GM19468 (cell line): Measurements from ENCODE around the gene PARD3B.

Experiments
- ATAC-seq: cut with Tn5 transposase; IDR thresholded peaks from one replicate; pipeline ENCODE4 v1.9.1; 2021; ENCODE audit warnings: mild to moderate bottlenecking, moderate library complexity, moderate number of reproducible peaks; ENCODE audit not compliant: unreplicated experiment; ENCODE audit errors: extremely low read depth

The PARD3B gene

DNA sequence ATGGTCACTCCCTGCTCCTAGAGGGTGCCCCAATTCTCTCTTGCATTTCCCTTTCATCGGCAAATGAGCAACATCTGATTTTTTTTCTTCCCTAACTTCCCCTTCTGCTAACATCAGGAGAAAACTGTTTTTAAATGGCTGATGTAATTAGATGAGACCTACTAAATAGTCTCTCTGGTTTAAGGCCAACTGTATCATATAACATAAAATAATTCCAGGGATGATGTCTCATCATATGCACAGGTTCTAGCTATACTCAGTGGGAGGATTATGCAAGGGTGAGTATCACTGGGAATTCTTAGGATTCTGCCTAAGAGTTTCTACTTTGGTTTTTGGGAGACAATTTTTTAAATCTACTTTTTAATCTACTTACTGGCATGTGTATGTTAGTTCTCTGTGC is 193.4 kb downstream of the PARD3B start:
- no peak for ATAC-seq

DNA sequence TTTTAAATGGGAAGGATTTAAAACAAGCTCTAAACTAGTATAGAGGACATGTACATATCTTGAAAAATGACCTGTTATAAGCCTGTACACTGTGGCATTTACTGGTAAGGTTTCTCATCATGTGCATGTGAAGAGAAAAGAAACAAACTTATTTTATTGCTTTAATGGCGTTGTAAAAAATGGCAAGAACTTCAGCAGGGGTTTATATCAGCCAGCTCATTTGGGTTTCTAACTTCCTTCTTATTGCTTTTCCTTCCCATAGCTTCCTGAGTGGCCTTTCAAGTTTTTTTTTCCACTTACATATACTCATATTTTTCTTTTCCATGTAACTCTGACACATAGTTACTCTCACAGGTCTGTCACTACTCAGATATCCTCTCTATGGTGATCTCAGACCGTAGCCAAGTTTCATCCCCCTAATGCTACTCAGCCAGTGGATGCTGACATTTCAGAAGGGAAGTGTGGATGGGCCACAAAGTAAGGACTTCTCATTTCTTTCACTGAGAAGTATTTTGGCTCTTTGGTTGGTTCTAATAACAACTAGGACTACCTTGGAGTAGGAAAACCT is 198.2 kb downstream of the PARD3B start:
- no peak for ATAC-seq

DNA sequence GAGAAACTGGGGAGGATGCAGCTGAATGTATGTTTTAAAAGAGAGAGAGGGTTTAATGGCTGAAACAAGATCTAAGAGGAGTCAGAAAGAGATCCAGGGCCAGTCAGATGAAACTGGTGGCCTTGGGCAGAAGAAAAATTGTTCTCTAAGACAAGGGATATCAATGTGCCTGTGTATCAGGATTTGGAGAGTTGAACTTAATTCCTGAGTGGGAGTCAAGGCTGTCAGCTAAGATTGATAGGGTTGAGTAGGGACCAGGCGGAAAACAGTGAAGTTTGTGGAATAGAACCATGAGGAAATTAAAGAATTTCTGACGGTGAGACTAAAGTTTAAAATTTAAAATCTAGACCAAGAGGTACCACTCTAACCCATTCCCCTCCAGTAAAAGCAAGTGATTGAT is 199.2 kb downstream of the PARD3B start:
- no peak for ATAC-seq

DNA sequence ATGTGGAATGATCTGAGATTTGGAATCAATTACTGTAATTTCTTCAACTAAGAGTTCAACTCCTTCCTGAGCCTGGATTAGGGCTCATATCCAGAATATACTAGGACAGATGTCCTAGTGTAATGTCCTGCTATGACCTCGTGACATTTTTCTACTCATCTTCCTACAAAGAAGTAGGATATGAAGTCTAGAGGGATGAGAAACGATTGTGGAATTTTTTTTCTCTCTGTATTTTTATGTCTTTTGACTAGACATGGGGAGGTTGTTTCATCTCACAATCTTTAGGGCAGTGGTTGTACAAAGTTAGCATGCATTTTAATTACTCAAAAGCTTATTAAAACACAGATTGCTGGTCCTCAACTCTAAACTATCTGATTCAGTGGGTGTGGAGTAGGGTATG is 203.0 kb downstream of the PARD3B start:
- no peak for ATAC-seq

DNA sequence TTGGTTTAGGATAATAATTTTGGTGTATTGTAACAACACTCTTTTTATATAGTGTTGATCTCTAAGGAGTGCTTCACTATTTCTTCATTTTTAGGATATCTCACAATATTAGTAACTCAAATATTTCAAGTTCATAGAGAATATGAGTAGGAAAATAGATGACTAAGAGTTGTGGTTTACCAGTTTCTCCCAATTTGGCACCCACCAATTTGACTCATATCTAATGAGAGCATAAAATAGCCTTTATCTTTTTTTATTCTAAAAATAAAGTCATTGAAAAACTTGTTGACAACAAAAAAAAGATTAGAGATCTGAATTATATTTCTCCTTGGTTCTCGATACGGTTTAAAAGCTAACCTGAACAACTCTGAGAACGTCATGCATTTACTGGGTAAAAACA is 204.0 kb downstream of the PARD3B start:
- ATAC-seq = no peak

DNA sequence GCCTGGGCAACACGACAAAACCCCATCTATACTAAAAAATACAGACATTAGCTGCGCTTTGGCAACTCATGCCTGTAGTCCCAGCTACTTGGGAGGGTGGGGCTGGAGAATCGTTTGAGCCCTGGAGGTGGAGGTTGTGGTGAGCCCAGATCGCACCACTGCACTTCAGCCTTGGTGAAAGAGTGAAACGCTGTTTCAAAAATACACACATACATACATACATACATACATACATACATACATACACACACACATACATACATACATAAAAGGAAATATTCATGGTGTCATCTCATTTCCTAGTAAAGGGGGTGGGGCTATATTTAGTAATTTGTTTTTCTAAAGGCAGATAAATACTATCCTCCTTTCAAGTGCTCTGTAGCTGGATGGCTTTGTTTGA is 205.1 kb downstream of the PARD3B start:
- no peak for ATAC-seq

DNA sequence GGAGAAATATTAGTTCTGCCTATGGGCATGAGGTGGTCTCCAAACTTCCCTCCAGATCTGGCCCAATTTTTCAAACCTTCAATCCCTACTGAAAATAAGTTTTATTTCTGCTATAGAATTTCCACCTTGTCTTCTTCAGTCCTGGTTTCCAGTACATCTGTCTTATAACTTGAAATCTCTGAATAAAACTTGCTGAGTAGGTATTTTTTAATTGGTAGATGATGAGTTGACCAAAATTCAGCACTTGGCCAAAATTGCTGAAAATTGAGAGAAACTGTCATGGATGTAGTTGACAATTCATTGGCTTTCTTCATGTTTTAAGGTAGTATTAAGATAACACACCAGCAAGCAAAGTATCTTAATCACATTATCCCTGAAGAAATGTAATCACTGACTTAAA is 206.2 kb downstream of the PARD3B start:
- no peak for ATAC-seq

DNA sequence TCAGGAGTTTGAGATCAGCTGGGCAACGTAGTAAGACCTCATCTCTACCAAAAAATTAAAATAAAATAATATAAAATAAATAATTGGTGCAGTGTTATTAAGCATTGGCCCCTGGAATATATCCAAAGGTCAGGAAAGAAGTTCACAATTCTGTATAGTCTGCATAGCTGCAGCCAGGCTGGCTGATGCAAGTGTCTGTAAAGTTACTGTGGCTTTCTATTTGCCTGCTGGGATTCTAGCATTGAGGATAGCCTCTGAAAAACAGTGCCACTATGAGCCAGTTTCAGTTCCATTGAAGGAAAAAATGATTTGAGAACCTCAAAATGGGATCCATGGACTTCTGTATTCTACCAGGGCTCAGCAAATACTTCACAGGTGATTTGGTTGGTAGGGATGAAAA is 208.6 kb downstream of the PARD3B start:
- no peak for ATAC-seq

DNA sequence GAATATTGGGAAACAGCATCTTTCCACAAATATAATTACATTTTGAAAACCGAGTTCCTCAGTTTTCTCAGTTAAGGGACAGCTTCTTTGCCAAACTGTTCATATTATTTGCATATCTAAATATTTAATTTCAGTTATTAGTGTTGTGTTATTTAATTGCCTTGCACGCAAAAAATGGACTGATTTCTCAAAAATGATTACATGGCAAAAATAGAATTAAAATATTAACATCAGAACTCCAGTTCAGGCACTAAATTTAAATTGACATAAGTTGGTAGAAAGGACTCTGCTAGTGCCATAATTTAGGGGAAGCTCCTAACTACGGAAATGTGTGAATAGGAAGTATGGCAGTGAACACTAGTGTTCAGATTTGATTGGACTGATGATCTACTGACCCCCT is 209.6 kb downstream of the PARD3B start:
- ATAC-seq = no peak

DNA sequence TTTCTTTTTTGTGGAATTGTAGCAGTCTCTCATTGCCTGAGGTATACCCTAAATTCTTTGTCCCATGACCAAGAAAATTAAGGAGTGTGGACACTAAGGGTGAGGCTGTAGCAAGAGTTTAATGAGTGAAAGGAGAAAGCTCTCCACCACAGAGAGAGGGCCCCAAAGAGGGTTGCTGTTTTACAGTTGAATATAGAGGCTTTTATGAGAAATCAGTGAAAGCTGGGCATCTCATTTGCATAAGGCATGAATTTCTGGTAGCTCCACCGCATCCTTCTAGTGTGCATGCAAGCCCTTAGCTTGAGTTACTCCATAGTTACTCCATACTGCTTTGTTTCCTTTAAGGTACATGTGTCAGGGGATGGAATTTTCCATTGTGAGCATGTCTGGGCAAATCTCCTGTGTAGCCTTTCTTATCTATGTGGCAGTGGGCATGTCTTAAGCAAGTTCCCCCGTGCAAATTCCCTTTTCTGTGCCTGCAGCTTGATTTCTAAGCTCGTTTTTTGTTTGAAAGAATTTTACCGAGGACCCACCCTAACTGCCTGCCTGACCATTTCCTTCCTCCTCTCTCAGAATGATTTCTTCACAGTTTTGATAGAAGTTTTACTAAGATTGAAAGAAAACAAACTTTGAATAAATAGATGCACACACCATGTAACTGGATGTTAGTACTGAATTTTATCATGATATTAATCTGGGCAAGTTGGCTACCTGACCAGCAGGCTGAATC is 218.9 kb downstream of the PARD3B start:
- ATAC-seq = no peak

DNA sequence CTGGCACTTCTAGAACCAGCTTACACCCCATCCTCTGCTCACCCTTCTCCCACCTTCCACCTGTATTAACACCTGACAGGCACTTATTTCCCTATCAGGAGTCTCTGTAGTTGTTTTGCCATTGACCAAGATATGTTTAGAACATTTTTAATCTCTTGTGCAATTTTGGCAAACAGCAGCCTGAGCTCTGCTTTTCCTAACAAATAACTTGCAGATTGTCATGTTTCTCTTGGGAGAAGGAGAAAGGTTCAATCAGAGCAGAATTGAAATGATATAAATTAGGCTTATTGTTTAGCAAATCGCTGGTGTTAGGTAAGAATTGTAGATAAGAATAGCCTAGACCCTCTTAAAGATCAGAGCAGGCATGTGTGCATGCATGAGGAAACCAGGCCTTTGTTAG is 225.5 kb downstream of the PARD3B start:
- no peak for ATAC-seq

DNA sequence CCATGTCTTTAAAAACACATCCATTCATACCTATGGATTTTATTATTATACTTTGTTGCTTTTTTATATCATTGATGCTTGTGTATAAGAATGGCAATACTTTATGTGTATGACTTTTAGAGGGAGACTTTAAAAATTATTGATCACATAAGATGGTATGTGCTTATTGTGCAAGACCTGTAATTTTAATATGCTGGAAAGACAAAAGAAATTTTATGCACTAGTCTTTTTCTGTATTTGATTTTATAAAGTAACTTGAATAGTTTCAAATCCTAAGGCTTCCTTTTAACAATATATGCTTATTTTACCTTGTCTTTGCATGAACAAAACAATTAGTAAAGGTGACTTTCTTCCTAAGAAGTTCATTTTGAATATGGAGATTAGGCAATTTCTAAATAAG is 226.4 kb downstream of the PARD3B start:
- ATAC-seq = no peak

DNA sequence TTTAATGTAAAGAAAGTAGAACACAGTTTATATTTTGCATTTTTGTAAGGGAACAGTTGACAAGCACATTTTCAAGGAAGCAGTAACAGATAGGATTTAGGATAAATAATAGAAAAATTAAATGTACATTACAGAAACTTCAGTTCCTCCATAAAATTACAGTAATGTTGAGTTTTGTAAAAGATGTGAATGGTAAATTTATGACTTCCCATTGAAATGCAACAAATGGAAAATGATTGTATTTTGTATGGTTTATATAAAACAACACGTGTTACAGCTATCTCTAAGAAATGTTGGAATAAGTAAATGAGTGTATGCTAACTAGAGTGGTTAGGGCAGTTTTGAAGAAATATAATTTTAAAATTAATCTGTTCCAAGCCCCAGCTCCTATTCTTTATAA is 227.3 kb downstream of the PARD3B start:
- no peak for ATAC-seq

DNA sequence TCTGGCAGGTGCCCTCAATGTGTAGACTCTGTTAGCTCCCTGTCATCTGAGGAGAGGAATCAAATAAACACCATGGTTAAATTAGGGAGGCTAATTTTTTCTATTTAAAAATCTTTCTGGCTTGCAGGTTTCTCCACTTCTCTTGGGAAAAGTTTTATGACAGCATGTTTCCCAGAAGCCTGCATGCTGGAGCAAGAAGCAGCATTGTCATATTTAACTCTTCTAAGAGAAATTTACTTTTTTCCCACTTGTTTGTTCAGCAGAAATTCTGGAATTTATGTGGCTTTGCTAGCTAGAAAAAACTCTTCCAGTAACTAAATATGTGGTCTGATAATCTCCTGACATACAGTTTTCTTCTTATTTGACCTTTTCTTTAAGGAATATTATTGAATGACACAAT is 230.5 kb downstream of the PARD3B start:
- ATAC-seq = no peak

DNA sequence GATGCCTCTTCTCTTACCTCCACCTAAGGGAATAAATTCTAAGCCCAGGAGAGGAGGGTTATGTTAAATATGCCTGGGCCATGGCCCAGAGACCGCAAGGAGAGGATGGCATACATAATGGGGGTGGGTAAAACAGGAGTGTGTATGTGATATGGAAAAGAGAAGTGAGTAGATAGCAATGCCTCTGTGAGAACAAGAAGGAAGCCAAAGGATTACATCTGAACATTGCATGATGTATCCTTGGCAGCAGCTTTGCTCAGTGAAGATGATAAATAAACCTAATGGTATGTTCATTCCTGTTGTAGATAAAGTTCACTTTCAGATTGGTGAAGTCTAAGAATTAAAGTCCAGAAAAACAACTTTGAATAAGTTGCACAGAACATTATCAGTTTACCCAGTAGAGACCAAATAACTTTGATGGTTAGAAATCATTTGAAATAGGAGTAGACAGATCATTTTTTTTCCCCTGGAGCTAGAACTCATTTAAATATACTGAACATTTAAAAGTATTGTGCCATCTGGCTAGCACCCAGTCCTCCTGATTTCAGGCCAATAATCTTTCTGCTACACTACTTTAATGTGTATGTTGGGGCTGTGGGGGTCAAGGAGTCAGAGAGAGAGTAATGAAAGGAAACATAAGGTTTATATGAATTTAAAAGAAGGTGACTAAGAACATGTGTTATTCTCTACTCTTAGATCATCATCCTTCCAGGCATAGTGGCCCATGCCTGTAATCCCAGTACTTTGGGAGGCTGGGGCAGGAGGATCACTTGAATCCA is 231.7 kb downstream of the PARD3B start:
- no peak for ATAC-seq

DNA sequence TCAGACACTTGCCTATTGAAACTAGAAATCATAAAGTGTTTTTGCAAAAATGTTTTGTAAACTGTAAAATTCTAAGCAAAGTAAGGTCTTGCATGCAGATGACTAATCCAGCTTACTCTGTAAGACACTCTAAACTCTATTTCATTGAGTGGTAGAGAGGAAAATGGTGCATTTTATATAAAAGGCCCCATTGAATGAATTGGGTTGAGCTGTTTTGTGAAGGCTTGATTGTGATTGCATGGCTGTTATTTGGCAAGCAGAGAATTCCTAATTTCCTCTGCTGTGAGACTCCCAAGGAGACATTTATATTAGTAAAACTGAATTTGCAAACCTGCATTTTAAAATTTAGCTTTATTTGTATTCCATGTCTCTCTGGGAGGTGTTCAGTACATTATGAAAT is 234.5 kb downstream of the PARD3B start:
- no peak for ATAC-seq

DNA sequence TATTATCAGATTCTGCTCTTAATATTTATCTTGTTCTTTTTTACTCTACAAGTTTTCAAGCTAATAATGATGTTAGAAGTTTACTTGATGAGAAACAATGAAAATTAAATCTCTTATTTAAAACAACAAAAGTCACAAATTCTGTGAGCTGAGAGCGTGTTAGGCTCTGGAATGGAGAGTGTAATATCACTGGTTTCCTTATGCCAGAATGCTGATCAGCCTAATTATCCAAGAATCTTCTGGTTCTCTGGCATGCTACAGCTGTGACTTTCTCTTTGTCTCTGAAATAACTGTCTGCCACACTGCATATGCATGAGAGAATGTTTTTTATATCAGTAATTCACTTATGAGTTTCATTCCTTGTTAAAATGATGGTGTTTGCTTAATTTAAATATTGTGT is 236.7 kb downstream of the PARD3B start:
- no peak for ATAC-seq

DNA sequence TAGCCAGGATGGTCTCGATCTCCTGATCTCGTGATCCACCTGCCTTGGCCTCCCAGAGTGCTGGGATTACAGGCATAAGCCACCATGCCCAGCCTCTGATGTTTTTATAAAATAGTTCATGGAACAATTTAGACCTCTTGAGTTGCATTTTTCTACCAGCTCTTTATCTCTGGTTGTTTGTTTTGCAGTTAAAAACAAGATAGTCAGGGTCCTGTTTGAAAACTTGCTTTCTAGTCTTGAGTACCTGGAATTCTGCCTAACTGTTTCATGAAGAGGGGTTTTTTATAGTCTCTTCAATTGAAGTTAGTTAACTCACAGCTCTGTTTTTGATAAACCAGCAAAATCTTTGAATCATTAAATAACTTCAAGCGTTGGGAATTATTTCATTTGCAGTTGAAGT is 244.8 kb downstream of the PARD3B start:
- no peak for ATAC-seq

DNA sequence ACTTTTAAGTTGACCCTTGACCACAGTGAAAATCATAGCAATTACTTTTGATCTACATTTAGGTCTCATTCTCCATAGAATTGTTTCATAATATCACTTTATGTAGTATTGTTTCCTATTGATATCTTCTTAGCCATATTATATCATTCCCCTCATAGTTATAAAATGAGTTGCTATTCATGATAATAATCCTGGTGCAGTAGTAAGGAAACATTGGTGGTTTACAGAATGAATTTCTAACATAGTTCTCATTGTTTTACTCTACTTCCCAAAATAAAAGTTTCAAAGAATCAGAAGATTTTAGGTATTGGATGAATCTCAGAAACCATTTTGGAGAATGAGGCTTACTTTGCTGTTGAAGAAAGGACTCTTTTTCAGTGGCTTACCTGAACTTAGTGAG is 246.0 kb downstream of the PARD3B start:
- ATAC-seq = no peak

DNA sequence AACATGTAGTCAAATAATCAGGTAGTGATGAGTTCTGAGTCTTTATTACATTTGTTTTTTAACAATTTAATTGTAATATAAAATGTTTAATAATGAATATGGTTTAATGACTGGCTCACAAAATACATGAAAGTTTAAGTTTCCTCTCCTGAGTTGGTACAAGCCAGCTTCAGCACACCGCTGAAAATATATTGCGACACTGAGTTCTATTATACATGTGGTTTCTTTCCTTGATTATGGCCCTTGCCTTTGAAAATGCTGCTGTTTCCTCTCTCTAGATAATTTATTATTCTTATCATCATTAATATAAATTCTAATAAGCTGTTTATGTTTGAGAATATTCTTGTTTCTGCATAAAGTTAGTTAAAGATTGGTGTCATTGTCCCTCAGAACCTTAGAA is 249.3 kb downstream of the PARD3B start:
- ATAC-seq = no peak

DNA sequence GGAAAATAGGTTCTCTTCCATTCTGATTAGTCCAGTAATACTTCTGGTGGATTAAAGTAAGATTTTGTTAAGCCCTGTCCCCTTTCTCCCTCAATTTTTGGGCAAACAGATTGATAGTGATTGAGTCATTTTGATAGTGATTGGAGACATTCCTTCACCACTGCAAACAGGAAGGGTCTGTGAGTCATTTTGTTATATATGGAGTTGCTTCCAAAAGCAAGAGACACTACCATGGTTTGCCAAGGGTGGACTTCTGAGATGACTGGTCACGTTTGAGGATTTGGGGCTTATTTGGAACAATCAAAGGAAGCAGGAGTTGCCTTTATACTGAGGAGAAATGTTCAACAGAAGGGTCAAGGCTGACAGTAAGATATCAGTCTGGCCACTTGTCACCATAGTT is 249.9 kb downstream of the PARD3B start:
- no peak for ATAC-seq

DNA sequence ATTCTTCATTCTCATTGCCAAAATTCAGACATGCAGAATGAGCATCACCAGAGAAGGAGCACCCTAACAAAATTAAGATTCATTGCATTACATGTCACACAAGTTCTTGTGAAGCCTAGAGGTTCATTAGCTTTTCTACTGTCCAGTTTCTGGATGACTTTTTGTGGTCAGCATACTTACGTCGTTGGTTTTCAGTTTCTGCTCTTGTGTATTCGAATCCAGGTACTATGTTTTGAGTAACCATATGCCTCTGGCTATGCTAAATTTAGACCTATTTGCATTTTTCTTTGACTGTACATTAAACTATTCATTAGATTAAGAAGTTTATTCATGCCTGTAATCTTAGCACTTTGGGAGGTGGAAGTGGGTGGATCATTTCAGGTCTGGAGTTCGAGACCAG is 251.3 kb downstream of the PARD3B start:
- no peak for ATAC-seq
